DMS53 treated with DMSO at 0.1 percent for 48 hours (cell line): ENCODE data around the gene SNX5.

Source experiments
- DNase-seq: peaks from one replicate; lab custom pipeline; 2025; ENCODE audit not compliant: unreplicated experiment; lab: John Stamatoyannopoulos, UW

SNX5 gene

GRCh38 chr20:17941087-17941825 lies 27.3 kb downstream of the SNX5 start:
- DNase-seq = no peak

- no peak for DNase-seq
These were observed 28.2 kb downstream of the SNX5 start for GRCh38 chr20:17940224-17940971.

- DNase-seq = no peak
These were observed 28.9 kb downstream of the SNX5 start for GRCh38 chr20:17939622-17940223.

GRCh38 chr20:17938871-17939619 lies 29.5 kb downstream of the SNX5 start:
- peak; percentile 77 for DNase-seq

- no peak for DNase-seq
These were observed 31.5 kb downstream of the SNX5 start for GRCh38 chr20:17936761-17937732.

- DNase-seq = no peak
These were observed 32.3 kb downstream of the SNX5 start for GRCh38 chr20:17936286-17936760.

- no peak for DNase-seq
These were observed 32.8 kb downstream of the SNX5 start for GRCh38 chr20:17935761-17936160.

- no peak for DNase-seq
These were observed 33.4 kb downstream of the SNX5 start for GRCh38 chr20:17935186-17935585.

GRCh38 chr20:17934141-17934862 lies 34.3 kb downstream of the SNX5 start:
- DNase-seq = no peak

GRCh38 chr20:17933711-17934110 lies 34.9 kb downstream of the SNX5 start:
- no peak for DNase-seq

GRCh38 chr20:17933121-17933520 lies 35.5 kb downstream of the SNX5 start:
- no peak for DNase-seq

GRCh38 chr20:17932396-17932795 lies 36.2 kb downstream of the SNX5 start:
- DNase-seq = no peak

- no peak for DNase-seq
These were observed 37.1 kb downstream of the SNX5 start for GRCh38 chr20:17931513-17931912.

GRCh38 chr20:17928633-17929311 lies 39.8 kb downstream of the SNX5 start:
- peak; percentile 84 for DNase-seq

GRCh38 chr20:17928211-17928611 lies 40.4 kb downstream of the SNX5 start:
- no peak for DNase-seq

- no peak for DNase-seq
These were observed 42.7 kb downstream of the SNX5 start for GRCh38 chr20:17925940-17926300.

- DNase-seq = no peak
These were observed 43.3 kb downstream of the SNX5 start for GRCh38 chr20:17925141-17925939.

GRCh38 chr20:17921774-17922173 lies 46.8 kb downstream of the SNX5 start:
- DNase-seq = no peak
